AG09309 (cell line): Measurements from ENCODE around the gene LBX2.
"Not testable (repeated sequence)": the region's sequence is repeated elsewhere in the genome, so short reads cannot be mapped to it uniquely, and the experiment has no call there.

Experiments used
- DNase-seq: peaks from one replicate; pipeline ENCODE4 v3.0.0-alpha.2; 2010; ENCODE audit warnings: low read depth
- H3K4me3 ChIP-seq: 2 replicates; pipeline ENCODE4 v1.5.1; 2011; ENCODE audit warnings: mild to moderate bottlenecking, low read depth, low read length, moderate library complexity; ENCODE audit not compliant: control insufficient read depth
- TF ChIP-seq, protein P1 (sequence below): IDR thresholded peaks from 2 replicates; pipeline ENCODE4 v1.5.1; 2011; ENCODE audit warnings: mild to moderate bottlenecking, low read depth, low read length, inconsistent platforms; ENCODE audit not compliant: insufficient read depth, control insufficient read depth; ENCODE audit errors: missing control alignments

LBX2 gene

DNA sequence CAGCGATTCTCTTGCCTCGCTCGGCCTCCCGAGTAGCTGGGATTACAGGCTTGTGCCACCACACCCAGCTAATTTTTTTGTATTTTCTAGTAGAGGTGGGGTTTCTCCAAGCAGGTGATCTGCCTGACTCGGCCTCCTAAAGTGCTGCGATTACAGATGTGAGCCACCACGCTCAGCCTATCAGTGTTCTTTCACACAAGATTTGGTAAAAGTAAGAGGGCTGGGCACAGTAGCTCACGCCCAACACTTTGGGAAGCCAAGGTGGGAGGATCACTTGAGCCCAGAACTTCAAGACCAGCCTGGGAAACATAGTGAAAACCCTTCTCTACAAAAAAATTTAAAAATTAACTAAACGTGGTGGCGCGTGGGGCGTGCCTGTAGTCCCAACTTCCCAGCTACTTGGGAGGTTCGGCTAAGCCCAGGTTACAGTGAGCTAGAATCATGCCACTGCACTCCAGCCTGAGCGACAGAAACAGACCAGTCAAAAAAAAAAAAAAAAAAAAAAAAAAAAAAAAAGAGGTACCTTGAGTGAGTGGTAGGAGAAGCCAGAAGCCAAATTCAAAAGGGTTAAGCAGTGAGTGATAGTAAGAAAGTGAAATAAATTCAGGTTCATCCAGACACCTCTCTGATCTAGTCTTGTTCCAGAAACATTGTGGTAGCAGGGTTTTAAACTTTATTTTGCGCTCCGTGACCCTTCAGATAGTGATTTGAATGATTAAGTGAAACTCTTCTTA is 27.9 kb downstream of the LBX2 start:
- peak overlapping the region; percentile 61 for H3K4me3 ChIP-seq
- TF ChIP-seq, protein P1, sequence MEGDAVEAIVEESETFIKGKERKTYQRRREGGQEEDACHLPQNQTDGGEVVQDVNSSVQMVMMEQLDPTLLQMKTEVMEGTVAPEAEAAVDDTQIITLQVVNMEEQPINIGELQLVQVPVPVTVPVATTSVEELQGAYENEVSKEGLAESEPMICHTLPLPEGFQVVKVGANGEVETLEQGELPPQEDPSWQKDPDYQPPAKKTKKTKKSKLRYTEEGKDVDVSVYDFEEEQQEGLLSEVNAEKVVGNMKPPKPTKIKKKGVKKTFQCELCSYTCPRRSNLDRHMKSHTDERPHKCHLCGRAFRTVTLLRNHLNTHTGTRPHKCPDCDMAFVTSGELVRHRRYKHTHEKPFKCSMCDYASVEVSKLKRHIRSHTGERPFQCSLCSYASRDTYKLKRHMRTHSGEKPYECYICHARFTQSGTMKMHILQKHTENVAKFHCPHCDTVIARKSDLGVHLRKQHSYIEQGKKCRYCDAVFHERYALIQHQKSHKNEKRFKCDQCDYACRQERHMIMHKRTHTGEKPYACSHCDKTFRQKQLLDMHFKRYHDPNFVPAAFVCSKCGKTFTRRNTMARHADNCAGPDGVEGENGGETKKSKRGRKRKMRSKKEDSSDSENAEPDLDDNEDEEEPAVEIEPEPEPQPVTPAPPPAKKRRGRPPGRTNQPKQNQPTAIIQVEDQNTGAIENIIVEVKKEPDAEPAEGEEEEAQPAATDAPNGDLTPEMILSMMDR: no peak
- no peak for DNase-seq

DNA sequence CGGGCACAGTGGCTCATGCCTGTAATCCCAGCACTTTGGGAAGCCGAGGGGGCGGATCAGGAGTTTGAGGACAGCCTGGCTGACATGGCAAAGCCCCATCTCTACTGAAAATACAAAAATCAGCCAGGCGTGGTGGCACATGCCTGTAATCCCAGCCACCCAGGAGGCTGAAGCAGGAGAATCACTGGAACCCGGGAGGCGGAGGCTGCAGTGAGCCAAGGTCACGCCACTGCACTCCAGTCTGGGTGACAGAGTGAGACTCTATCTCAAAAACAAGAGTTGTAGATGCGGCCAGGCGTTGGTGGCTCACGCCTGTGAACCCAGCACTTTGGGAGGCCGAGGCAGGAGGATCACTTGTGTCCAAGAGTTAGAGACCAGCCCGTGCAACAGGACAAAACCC is 28.7 kb downstream of the LBX2 start:
- not testable (repeated sequence) for DNase-seq, H3K4me3 ChIP-seq

DNA sequence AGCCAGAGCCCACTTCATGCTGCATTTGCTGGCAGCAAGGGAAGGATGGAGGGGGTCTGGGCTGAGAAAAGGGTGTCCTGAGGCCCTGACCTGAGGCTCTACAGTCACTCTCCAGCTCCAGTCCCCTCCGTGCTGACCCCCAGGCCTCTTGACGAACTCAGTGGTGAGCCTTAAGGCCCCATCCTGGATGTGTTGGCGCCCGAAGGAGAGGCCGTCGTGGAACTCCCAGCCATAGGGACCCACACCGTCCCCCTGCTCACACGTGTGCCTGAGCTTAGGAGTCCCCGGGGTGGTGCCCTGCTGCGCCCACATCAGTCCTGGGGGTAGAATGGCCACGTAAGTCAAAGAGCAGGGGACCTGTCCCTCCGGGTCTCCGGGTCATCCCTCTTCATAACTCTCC is 35.0 kb downstream of the LBX2 start:
- DNase-seq: no peak
- TF ChIP-seq, protein P1: no peak

DNA sequence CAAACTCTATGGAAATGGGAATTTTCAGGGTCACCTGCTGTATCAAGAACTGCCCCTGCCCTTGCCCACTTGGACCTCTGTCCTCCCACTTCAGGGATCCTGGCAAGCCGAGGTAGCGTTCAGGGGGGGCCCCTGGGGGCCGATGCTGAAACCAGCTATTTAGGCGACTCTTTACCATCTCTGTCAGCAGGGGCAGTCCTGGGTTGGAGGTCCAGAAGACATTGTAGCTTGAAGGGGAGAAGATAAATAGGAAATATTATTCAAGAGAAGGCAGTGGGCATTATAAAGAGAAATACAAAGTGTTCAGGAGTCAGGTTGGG is 36.7 kb downstream of the LBX2 start:
- no peak overlapping the region for H3K4me3 ChIP-seq
- DNase-seq: no peak
- TF ChIP-seq, protein P1: no peak

More for the DNA sequence above, 35.0 kb downstream of the LBX2 start:
- H3K4me3 ChIP-seq: peak overlapping the region; percentile 89

DNA sequence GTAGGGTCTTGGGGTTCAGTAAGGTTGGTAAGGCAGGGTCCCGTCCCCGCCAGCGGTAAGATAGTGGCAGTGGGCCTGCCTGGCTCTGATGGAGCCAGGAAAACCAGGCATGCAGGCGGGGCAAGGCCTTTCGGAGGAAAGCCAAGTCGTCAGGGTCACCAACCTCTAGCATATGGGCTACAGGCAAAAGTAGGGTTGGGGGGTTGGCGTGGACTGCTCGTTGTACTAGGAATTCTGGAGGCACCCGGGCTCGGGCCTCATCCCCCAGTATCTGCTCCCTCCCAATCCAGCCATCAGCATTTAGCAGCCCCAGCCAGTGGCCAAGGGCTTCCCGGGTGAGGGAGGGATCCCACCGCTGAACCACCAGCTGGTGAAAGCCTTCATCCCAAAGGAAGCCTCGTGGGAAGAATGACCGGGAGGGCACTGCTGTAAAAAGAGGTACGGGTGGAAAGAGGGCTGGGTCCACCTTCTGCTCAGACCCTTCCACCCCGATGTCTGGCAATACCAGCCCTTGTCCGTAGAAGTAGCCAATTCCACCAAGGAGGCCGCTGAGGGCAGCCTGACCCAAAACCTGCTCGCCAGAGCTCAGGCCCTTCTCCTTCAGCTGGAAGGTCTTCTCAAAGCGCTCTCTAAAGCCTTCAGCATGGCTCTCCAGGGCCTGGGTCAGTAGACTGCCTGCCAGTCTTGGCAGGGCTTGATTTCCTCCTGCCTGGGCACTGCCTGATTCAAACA is 37.2 kb downstream of the LBX2 start:
- H3K4me3 ChIP-seq: no peak overlapping the region
- TF ChIP-seq, protein P1: no peak
- DNase-seq: no peak

DNA sequence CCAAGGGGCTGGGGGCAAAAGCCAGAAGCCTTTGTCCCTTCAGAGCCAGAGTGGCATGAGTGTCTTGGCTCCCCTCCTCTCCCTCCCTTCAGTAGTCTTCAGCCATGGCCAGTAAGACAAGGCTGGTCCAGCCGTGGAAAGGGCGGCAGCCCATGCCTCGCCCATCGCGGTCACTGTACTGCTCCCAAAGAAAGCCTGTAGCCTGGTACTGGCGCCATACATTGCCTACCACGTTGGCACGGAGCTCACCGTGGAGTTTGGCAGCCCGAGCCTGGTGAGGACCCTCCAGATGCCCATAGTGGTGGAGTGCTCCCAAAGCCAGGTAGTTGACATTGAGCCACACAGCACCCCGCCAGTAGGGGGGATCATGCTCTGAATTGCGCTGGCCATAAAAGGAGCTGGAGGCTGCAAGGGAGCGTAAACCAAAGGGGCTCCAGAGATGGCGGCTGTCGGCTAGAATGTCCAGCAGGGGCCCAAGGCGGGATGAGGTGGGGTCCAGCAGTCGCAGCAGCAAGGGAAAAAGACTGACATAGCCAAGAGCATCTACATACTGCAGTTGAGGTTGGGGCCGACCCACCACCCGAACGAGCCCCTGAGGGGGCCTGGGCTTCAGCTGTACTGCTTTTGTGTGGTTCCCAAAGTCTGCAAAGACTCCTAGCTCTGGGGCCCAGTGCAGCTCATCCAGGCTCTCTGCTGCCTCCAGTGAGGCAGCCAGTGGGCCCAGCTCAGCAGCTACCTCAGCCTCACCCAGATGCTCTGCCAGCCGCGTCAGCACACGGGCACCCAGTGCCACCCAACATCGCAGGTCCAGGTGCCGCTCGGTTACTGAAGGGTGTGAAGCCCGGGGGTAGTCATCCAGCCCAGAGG is 38.0 kb downstream of the LBX2 start:
- TF ChIP-seq, protein P1: no peak
- no peak overlapping the region for H3K4me3 ChIP-seq
- DNase-seq: no peak

DNA sequence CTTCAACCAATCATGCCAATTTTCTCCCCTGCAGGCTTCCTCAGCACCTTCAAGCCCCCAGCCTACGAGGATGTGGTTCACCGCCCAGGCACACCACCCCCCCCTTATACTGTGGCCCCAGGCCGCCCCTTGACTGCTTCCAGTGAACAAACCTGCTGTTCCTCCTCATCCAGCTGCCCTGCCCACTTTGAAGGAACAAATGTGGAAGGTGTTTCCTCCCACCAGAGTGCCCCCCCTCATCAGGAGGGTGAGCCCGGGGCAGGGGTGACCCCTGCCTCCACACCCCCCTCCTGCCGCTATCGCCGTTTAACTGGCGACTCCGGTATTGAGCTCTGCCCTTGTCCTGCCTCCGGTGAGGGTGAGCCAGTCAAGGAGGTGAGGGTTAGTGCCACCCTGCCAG is 39.2 kb downstream of the LBX2 start:
- DNase-seq, H3K4me3 ChIP-seq: not testable (repeated sequence)

DNA sequence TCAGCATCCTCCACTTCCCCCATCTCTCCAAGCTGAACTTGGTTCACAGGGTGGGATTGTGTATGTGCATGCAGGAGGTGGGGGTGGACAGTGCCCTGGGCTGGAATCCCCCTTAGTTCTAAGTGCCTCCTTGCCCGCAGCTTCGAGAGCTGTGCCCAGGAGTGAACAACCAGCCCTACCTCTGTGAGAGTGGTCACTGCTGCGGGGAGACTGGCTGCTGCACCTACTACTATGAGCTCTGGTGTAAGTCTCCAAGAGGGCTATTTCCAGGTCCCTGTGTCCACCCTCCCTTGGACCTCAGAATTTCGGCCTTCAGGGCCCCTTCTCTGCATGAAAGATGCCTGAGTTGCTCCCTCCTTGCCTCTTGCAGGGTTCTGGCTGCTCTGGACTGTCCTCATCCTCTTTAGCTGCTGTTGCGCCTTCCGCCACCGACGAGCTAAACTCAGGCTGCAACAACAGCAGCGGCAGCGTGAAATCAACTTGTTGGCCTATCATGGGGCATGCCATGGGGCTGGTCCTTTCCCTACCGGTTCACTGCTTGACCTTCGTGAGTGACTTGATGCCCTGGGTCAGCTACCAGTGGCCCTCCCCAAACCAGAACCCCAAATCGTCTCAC is 39.8 kb downstream of the LBX2 start:
- DNase-seq: not testable (repeated sequence)
- peak overlapping the region; percentile 32 for H3K4me3 ChIP-seq
